WTC11 (cell line): Measurements from ENCODE around the gene MYLK. TPM values are rescaled to one million over a fixed set of nuclear protein-coding genes. Genes with fewer than 3 reads are reported as not detected.

Experiments used
- ATAC-seq: fragments of 200-7000 bp; cut with Tn5 transposase; 2 replicates; pipeline ENCODE4 v1.10.0; 2021; ENCODE audit warnings: mild to moderate bottlenecking, moderate library complexity
- CTCF ChIA-PET: fragments of 300-600 bp; sonication (Branson Sonifier 250); formaldehyde crosslinking; loops from one replicate; lab custom pipeline; 2021; ENCODE audit warnings: antibody characterized with exemption; lab: Charles Lee
- POLR2A ChIA-PET: fragments of 350-600 bp; sonication (Branson Sonifier 250); formaldehyde crosslinking; loops from one replicate; lab custom pipeline; 2021; ENCODE audit warnings: antibody characterized with exemption; lab: Charles Lee
- DNase-seq: peaks from one replicate; pipeline ENCODE4 v3.0.0; 2021; ENCODE audit warnings: low spot score
- H3K27ac Mint-ChIP-seq: 2 replicates; pipeline ENCODE4 v1.8.0; 2021; ENCODE audit warnings: mixed read lengths
- H3K27me3 Mint-ChIP-seq: 2 replicates; pipeline ENCODE4 v1.8.0; 2021; ENCODE audit warnings: low read depth, mild to moderate bottlenecking, moderate library complexity, mixed read lengths
- H3K36me3 Mint-ChIP-seq: 2 replicates; pipeline ENCODE4 v1.8.0; 2021; ENCODE audit warnings: mixed read lengths
- H3K4me1 Mint-ChIP-seq: 2 replicates; pipeline ENCODE4 v1.8.0; 2022; ENCODE audit warnings: mixed read lengths
- H3K4me3 Mint-ChIP-seq: 2 replicates; pipeline ENCODE4 v1.8.0; 2021; ENCODE audit warnings: mild to moderate bottlenecking, moderate library complexity, mixed read lengths
- H3K9me3 Mint-ChIP-seq: 2 replicates; pipeline ENCODE4 v1.8.0; 2021; ENCODE audit warnings: mixed read lengths
- ATF1 ChIP-seq: sonication (generic); formaldehyde crosslinking; IDR thresholded peaks from 2 replicates; pipeline ENCODE4 v1.8.1; 2023; ENCODE audit warnings: mild to moderate bottlenecking, moderate library complexity, missing genetic modification reagents
- CREM ChIP-seq: sonication (generic); formaldehyde crosslinking; IDR thresholded peaks from 2 replicates; pipeline ENCODE4 v1.8.1; 2022; ENCODE audit warnings: mild to moderate bottlenecking, missing genetic modification reagents, moderate library complexity
- FOXJ3 ChIP-seq: sonication (generic); formaldehyde crosslinking; IDR thresholded peaks from 2 replicates; pipeline ENCODE4 v1.9.0; 2021; ENCODE audit warnings: missing genetic modification reagents, mild to moderate bottlenecking, borderline replicate concordance
- FOXK1 ChIP-seq: sonication (generic); formaldehyde crosslinking; IDR thresholded peaks from 2 replicates; pipeline ENCODE4 v1.8.0; 2022; ENCODE audit warnings: mild to moderate bottlenecking, moderate library complexity, missing genetic modification reagents
- HMGA2 ChIP-seq: fragments of 250-450 bp; sonication (Bioruptor Pico); IDR thresholded peaks from 2 replicates; pipeline ENCODE4 v1.4.0; 2021; ENCODE audit warnings: mild to moderate bottlenecking, moderate library complexity
- SMAD3 ChIP-seq: sonication (generic); formaldehyde crosslinking; IDR thresholded peaks from 2 replicates; pipeline ENCODE4 v1.8.0; 2022; ENCODE audit warnings: missing genetic modification reagents, mild to moderate bottlenecking, borderline replicate concordance
- ZBTB21 ChIP-seq: sonication (generic); formaldehyde crosslinking; IDR thresholded peaks from 2 replicates; pipeline ENCODE4 v1.8.1; 2023; ENCODE audit warnings: mild to moderate bottlenecking, missing genetic modification reagents, borderline replicate concordance
- ZNF138 ChIP-seq: sonication (generic); formaldehyde crosslinking; conservative IDR thresholded peaks from 2 replicates; pipeline ENCODE4 v1.8.1; 2022; ENCODE audit warnings: mild to moderate bottlenecking, moderate library complexity, missing genetic modification reagents
- ZNF423 ChIP-seq: fragments of 250-450 bp; sonication (Bioruptor Pico); IDR thresholded peaks from 2 replicates; pipeline ENCODE4 v2.1.2; 2022; ENCODE audit warnings: mild to moderate bottlenecking, moderate library complexity
- ZNF671 ChIP-seq: fragments of 250-450 bp; sonication (Bioruptor Pico); IDR thresholded peaks from 2 replicates; pipeline ENCODE4 v1.8.0; 2021; ENCODE audit warnings: mild to moderate bottlenecking
- total RNA-seq: library from RNA; stranded (reverse); gene quantifications from 3 replicates; pipeline ENCODE4 v1.2.3, GENCODE V29; 2021
- TF ChIP-seq, protein P1 (sequence below): sonication (generic); formaldehyde crosslinking; IDR thresholded peaks from 2 replicates; pipeline ENCODE4 v1.8.0; 2023; ENCODE audit warnings: mild to moderate bottlenecking, missing genetic modification reagents
- TF ChIP-seq, protein P2 (sequence below): sonication (generic); formaldehyde crosslinking; IDR thresholded peaks from 2 replicates; pipeline ENCODE4 v1.8.1; 2022; ENCODE audit warnings: mild to moderate bottlenecking, moderate library complexity, missing genetic modification reagents
- TF ChIP-seq, protein P3 (sequence below): sonication (generic); formaldehyde crosslinking; IDR thresholded peaks from 2 replicates; pipeline ENCODE4 v1.8.1; 2023; ENCODE audit warnings: mild to moderate bottlenecking, missing genetic modification reagents, moderate library complexity
- TF ChIP-seq, protein P4 (sequence below): sonication (generic); formaldehyde crosslinking; IDR thresholded peaks from 2 replicates; pipeline ENCODE4 v1.8.1; 2023; ENCODE audit warnings: mild to moderate bottlenecking, missing genetic modification reagents
- TF ChIP-seq, protein P5 (sequence below): fragments of 250-450 bp; sonication (Bioruptor Pico); IDR thresholded peaks from 2 replicates; pipeline ENCODE4 v1.9.0; 2021; ENCODE audit warnings: mild to moderate bottlenecking, borderline replicate concordance
- TF ChIP-seq, protein P6 (sequence below): sonication (generic); formaldehyde crosslinking; IDR thresholded peaks from 2 replicates; pipeline ENCODE4 v1.8.1; 2023; ENCODE audit warnings: mild to moderate bottlenecking, missing genetic modification reagents, borderline replicate concordance
- TF ChIP-seq, protein P7 (sequence below): sonication (generic); formaldehyde crosslinking; IDR thresholded peaks from 2 replicates; pipeline ENCODE4 v1.8.1; 2022; ENCODE audit warnings: missing genetic modification reagents, borderline replicate concordance

The MYLK gene
- total RNA-seq, 1 experiment from 2014 or later: 10.4 TPM

DNA sequence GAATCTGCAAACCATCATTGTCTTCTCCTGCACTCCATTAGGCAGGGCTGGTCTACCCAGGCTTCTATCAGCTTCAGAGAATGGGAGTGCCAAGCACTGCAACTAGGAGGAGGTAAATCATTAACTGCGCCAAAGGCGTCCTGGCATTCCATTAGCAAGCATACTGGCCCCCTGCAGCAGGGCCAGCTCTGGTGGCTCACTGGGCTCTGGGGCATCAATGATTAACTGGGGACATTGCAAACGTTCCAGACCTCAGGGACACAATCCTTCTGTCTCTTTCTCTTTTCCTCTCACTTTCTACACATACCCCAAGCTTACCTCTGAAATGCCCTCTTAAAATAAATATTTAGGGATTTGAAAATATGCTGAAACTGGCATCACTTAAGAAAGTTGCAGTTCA lies 129.0 kb downstream of the MYLK start (continued):
- TF ChIP-seq, protein P1, sequence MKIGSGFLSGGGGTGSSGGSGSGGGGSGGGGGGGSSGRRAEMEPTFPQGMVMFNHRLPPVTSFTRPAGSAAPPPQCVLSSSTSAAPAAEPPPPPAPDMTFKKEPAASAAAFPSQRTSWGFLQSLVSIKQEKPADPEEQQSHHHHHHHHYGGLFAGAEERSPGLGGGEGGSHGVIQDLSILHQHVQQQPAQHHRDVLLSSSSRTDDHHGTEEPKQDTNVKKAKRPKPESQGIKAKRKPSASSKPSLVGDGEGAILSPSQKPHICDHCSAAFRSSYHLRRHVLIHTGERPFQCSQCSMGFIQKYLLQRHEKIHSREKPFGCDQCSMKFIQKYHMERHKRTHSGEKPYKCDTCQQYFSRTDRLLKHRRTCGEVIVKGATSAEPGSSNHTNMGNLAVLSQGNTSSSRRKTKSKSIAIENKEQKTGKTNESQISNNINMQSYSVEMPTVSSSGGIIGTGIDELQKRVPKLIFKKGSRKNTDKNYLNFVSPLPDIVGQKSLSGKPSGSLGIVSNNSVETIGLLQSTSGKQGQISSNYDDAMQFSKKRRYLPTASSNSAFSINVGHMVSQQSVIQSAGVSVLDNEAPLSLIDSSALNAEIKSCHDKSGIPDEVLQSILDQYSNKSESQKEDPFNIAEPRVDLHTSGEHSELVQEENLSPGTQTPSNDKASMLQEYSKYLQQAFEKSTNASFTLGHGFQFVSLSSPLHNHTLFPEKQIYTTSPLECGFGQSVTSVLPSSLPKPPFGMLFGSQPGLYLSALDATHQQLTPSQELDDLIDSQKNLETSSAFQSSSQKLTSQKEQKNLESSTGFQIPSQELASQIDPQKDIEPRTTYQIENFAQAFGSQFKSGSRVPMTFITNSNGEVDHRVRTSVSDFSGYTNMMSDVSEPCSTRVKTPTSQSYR (CRISPR knock-in tag): no peak
- TF ChIP-seq ZNF423 (CRISPR knock-in tag): no peak

DNA sequence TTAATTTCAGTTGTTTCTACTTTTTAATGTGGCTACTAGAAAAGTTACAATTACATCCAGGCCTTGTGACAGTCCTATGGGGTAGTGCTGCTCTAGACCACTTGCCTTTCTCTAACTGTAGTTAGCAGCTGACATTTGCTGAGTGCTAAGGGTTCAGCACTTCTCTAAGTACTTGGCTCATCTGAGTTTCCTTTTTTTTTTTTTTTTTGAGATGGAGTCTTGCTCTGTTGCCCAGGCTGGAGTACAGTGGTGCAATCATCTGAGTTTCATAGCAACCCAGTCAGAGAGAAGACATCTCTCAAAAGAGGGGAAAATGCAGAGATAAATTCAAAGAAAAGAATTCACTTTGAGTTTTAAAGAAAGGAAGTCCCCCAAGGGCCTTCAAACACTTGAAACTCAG lies 130.8 kb downstream of the MYLK start:
- ATAC-seq (no peak), DNase-seq (no peak)
- H3K9me3 Mint-ChIP-seq: peaks cover 3% of the 10 kb centered on the region; the same call in 1 of the 2 replicates
- H3K27ac Mint-ChIP-seq: no peak overlapping the region
- no peaks in the 10 kb centered on the region for H3K36me3 Mint-ChIP-seq
- CTCF ChIA-PET: interaction anchor here (1.1 kb wide), 2 partner anchors 29 to 111 kb away, joined by 3 read pairs; no protein-coding TSS in a partner anchor
- POLR2A ChIA-PET: no interaction called here
- no peak overlapping the region for H3K4me3 Mint-ChIP-seq
- H3K27me3 Mint-ChIP-seq: no peaks in the 10 kb centered on the region
- H3K4me1 Mint-ChIP-seq: peaks cover 10% of the 10 kb centered on the region
- TF ChIP-seq FOXJ3 (CRISPR knock-in tag) (no peak), ATF1 (CRISPR knock-in tag) (no peak), SMAD3 (no peak), ZNF138 (CRISPR knock-in tag) (no peak), FOXK1 (CRISPR knock-in tag) (no peak), HMGA2 (CRISPR knock-in tag) (no peak), CREM (CRISPR knock-in tag) (no peak), ZNF671 (CRISPR knock-in tag) (no peak), ZBTB21 (no peak)
- TF ChIP-seq, protein P2, sequence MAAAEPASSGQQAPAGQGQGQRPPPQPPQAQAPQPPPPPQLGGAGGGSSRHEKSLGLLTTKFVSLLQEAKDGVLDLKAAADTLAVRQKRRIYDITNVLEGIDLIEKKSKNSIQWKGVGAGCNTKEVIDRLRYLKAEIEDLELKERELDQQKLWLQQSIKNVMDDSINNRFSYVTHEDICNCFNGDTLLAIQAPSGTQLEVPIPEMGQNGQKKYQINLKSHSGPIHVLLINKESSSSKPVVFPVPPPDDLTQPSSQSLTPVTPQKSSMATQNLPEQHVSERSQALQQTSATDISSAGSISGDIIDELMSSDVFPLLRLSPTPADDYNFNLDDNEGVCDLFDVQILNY (CRISPR knock-in tag): no peak
- TF ChIP-seq, protein P3, sequence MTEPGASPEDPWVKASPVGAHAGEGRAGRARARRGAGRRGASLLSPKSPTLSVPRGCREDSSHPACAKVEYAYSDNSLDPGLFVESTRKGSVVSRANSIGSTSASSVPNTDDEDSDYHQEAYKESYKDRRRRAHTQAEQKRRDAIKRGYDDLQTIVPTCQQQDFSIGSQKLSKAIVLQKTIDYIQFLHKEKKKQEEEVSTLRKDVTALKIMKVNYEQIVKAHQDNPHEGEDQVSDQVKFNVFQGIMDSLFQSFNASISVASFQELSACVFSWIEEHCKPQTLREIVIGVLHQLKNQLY (CRISPR knock-in tag): no peak
- TF ChIP-seq, protein P4, sequence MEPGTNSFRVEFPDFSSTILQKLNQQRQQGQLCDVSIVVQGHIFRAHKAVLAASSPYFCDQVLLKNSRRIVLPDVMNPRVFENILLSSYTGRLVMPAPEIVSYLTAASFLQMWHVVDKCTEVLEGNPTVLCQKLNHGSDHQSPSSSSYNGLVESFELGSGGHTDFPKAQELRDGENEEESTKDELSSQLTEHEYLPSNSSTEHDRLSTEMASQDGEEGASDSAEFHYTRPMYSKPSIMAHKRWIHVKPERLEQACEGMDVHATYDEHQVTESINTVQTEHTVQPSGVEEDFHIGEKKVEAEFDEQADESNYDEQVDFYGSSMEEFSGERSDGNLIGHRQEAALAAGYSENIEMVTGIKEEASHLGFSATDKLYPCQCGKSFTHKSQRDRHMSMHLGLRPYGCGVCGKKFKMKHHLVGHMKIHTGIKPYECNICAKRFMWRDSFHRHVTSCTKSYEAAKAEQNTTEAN: no peak
- TF ChIP-seq, protein P5, sequence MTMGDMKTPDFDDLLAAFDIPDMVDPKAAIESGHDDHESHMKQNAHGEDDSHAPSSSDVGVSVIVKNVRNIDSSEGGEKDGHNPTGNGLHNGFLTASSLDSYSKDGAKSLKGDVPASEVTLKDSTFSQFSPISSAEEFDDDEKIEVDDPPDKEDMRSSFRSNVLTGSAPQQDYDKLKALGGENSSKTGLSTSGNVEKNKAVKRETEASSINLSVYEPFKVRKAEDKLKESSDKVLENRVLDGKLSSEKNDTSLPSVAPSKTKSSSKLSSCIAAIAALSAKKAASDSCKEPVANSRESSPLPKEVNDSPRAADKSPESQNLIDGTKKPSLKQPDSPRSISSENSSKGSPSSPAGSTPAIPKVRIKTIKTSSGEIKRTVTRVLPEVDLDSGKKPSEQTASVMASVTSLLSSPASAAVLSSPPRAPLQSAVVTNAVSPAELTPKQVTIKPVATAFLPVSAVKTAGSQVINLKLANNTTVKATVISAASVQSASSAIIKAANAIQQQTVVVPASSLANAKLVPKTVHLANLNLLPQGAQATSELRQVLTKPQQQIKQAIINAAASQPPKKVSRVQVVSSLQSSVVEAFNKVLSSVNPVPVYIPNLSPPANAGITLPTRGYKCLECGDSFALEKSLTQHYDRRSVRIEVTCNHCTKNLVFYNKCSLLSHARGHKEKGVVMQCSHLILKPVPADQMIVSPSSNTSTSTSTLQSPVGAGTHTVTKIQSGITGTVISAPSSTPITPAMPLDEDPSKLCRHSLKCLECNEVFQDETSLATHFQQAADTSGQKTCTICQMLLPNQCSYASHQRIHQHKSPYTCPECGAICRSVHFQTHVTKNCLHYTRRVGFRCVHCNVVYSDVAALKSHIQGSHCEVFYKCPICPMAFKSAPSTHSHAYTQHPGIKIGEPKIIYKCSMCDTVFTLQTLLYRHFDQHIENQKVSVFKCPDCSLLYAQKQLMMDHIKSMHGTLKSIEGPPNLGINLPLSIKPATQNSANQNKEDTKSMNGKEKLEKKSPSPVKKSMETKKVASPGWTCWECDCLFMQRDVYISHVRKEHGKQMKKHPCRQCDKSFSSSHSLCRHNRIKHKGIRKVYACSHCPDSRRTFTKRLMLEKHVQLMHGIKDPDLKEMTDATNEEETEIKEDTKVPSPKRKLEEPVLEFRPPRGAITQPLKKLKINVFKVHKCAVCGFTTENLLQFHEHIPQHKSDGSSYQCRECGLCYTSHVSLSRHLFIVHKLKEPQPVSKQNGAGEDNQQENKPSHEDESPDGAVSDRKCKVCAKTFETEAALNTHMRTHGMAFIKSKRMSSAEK (CRISPR knock-in tag): no peak
- TF ChIP-seq, protein P6, sequence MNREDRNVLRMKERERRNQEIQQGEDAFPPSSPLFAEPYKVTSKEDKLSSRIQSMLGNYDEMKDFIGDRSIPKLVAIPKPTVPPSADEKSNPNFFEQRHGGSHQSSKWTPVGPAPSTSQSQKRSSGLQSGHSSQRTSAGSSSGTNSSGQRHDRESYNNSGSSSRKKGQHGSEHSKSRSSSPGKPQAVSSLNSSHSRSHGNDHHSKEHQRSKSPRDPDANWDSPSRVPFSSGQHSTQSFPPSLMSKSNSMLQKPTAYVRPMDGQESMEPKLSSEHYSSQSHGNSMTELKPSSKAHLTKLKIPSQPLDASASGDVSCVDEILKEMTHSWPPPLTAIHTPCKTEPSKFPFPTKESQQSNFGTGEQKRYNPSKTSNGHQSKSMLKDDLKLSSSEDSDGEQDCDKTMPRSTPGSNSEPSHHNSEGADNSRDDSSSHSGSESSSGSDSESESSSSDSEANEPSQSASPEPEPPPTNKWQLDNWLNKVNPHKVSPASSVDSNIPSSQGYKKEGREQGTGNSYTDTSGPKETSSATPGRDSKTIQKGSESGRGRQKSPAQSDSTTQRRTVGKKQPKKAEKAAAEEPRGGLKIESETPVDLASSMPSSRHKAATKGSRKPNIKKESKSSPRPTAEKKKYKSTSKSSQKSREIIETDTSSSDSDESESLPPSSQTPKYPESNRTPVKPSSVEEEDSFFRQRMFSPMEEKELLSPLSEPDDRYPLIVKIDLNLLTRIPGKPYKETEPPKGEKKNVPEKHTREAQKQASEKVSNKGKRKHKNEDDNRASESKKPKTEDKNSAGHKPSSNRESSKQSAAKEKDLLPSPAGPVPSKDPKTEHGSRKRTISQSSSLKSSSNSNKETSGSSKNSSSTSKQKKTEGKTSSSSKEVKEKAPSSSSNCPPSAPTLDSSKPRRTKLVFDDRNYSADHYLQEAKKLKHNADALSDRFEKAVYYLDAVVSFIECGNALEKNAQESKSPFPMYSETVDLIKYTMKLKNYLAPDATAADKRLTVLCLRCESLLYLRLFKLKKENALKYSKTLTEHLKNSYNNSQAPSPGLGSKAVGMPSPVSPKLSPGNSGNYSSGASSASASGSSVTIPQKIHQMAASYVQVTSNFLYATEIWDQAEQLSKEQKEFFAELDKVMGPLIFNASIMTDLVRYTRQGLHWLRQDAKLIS (CRISPR knock-in tag): no peak
- TF ChIP-seq, protein P7, sequence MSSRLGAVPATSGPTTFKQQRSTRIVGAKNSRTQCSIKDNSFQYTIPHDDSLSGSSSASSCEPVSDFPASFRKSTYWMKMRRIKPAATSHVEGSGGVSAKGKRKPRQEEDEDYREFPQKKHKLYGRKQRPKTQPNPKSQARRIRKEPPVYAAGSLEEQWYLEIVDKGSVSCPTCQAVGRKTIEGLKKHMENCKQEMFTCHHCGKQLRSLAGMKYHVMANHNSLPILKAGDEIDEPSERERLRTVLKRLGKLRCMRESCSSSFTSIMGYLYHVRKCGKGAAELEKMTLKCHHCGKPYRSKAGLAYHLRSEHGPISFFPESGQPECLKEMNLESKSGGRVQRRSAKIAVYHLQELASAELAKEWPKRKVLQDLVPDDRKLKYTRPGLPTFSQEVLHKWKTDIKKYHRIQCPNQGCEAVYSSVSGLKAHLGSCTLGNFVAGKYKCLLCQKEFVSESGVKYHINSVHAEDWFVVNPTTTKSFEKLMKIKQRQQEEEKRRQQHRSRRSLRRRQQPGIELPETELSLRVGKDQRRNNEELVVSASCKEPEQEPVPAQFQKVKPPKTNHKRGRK (CRISPR knock-in tag): no peak
